Stimulated activated CD4-positive, alpha-beta T cell treated with anti-CD3 and anti-CD28 coated beads, Interleukin-2, amount 100 ng/mL, for 24 hours (primary cell): ENCODE data around the gene MYO1E.
"Not testable (repeated sequence)": the region's sequence is repeated elsewhere in the genome, so short reads cannot be mapped to it uniquely, and the experiment has no call there.

Source experiments
- DNase-seq, 2 donors: peaks; one replicate each; pipeline ENCODE4 v3.0.0-alpha.2; 2020

MYO1E gene

GRCh38 chr15:59349680-59350420 lies 22.8 kb downstream of the MYO1E start:
- peak in 1 of 2 donors; percentile 20 for DNase-seq

GRCh38 chr15:59347915-59348314 lies 24.8 kb downstream of the MYO1E start:
- DNase-seq: no peak

DNA sequence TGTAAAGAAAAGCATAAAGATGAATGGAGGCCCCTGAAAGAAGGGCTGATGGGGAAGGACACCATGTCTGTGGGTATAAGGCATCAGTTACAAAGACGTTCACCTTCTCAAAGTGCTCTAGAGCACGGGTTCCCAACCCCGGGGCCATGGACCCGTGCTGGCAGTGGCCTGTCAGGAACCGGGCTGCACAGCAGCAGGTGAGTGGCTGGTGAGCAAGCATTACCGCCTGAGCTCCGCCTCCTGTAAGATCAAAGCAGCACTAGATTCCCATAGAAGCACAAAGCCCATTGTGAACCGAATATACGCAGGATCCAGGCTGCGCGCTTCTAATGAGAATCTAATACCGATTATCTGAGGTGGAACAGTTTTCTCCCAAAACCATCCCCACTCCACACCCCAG lies 25.7 kb downstream of the MYO1E start:
- no peak for DNase-seq

DNA sequence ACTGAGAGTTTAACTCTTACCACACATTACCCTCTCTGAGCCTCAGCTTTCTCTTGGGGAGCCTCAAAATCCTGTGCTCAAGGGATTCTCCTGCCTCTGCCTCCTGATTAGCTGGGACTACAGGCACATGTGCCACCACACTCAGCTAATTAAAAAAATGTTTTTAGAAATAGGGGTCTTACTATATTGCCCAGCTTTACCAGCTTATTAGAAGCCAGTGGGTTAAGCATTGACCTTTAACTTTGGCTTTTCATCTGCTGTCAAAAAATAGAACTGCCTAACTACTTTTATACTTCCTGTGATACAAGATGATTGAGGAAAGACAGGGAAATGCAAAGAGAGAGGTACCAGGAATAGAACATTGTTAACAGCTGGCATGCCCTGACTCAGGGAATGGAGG lies 27.3 kb downstream of the MYO1E start:
- no peak for DNase-seq

- no peak for DNase-seq
Observed at GRCh38 chr15:59344311-59344710, 28.4 kb downstream of the MYO1E start.

- no peak for DNase-seq
Observed at GRCh38 chr15:59340325-59340724, 32.3 kb downstream of the MYO1E start.

DNA sequence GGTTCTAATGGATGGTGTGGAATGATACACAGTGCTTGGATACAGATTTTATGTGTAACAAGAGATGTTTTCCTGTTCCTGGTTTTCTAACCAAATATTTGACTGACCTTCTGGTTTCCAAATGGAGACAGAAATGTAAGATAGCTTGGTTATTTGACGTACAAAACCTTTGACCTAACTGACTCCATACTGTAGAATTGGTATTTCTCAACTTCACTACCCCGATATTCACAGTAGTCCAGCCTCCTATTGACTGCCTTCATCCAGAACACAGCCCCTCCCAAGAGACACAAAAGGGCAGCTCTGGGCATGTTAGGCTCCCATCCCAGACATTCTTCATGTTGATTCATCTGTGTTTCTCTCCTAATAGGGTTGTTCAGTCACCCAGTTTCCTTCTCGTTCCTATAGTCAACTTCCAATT lies 33.4 kb downstream of the MYO1E start:
- DNase-seq: no peak

- no peak for DNase-seq
Observed at GRCh38 chr15:59338414-59338813, 34.3 kb downstream of the MYO1E start.

- not testable (repeated sequence) for DNase-seq
Observed at GRCh38 chr15:59336725-59337124, 35.9 kb downstream of the MYO1E start.

DNA sequence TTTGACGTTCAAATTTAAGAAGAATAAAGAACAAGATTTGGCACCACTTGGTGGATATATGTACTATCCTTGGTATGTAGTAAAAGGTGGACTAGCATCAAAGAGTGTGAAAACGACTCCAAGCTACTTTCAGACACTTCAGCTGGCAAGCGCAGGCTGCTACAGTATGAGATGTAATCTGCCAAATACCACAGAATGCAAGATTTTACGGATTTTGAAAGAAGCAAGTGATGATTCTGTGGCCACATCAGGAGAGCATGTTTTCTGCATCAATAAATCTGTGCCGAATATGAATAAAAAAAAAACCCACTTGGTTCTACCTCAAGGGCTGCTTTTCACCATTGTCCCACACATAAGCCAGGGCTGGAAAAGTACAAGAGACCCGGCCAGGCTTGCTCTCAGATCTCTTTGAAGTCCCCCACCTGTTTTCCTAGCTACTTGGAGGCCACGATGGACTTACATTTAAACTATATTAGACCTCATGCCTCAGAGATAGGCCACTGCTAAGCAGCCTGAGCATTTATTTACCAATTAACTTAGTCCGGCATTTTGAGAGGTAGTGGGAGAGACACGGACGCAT lies 37.4 kb downstream of the MYO1E start:
- DNase-seq: no peak

DNA sequence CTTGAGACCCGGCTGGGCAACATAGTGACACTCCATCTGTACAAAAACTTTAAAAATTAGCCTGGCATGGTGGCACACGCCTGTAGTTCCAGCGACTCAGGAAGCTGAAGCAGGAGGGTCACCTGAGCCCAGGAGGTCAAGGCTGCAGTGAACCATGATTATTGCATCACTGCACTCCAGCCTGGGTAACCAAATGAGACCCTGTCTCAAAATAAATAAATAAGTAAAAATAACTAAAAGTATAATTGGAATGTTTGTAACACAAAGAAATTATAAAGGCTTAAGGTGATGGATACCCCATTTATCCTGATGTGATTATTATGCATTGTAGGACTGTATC lies 38.6 kb downstream of the MYO1E start:
- no peak for DNase-seq

- DNase-seq: no peak
Observed at GRCh38 chr15:59333401-59334075, 39.1 kb downstream of the MYO1E start.

GRCh38 chr15:59332009-59332408 lies 40.7 kb downstream of the MYO1E start:
- DNase-seq: no peak

- DNase-seq: no peak
Observed at GRCh38 chr15:59330649-59331048, 42.0 kb downstream of the MYO1E start.

DNA sequence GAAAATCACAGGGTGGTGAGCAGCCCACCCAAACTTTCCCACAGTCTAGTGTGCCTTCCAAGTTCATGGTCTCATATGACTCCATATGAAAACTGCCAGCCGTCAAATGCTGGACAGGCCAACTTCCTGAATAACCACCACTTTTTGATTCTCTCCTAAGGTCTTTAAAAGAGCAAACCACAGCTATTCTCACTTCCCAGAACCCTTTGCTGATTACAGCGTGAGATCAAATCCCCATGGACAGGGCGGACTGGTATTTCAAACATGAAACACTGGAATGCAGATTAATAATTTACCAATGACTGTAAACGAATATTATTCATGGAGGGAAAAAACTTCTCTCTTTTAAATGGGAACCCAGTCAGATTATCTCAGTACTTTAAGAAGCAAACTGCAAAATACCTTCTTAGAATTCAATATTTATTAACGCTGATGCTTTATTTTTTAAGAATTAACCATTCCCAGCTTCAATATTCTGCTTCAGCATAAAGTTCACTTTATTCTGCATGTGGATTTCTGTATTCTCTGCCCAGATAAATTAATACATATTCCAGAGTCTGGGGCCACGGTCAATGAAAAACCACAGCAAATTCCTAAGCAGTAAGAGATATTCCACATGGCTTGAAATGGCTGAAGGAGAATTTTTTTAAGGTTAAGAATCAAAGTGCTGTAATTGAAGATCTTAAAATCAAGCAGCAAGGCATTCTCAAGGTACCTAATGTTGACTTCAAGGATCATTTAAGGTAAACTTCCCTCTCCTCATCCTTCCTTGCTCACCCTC lies 42.9 kb downstream of the MYO1E start:
- DNase-seq: no peak

DNA sequence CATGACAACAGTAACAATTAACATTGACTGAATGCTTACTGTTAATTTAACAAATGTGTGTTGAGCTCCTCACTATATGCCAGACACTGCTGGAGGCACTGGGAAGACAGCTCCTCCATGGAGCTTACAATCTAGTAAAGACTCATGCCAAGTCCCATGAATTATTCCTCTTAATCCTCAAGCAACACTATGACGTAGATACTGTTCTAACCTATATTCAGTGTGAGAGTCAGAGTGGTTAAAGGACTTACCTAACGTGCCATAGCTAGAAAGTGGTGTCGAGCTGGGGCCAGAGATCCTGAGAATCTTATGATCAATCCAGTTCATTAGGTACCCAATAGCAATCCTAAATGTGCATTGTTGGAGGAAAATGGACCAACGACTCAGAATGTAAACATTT lies 43.6 kb downstream of the MYO1E start:
- DNase-seq: no peak

GRCh38 chr15:59327942-59328341 lies 44.7 kb downstream of the MYO1E start:
- no peak for DNase-seq

DNA sequence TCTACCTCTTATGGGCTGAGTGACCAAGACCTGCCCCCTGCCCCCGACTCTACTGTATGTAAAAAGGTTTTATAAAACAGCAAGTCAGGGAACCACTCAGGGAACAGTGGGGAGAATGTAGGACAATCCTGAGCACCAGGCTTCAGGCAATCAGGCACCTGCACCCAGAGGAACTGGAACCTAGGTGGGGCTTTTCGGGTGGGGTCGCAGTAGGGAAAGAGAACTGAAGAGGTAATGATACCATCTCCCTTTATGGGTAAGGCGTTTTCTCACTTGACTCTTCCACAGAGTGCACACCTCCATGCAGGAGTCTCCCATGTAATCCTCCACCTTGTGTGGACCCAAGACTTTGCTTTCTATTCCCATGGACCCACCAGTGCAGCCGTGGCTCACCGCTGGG lies 45.8 kb downstream of the MYO1E start:
- DNase-seq: no peak

GRCh38 chr15:59322056-59322759 lies 50.5 kb downstream of the MYO1E start:
- DNase-seq: no peak

DNA sequence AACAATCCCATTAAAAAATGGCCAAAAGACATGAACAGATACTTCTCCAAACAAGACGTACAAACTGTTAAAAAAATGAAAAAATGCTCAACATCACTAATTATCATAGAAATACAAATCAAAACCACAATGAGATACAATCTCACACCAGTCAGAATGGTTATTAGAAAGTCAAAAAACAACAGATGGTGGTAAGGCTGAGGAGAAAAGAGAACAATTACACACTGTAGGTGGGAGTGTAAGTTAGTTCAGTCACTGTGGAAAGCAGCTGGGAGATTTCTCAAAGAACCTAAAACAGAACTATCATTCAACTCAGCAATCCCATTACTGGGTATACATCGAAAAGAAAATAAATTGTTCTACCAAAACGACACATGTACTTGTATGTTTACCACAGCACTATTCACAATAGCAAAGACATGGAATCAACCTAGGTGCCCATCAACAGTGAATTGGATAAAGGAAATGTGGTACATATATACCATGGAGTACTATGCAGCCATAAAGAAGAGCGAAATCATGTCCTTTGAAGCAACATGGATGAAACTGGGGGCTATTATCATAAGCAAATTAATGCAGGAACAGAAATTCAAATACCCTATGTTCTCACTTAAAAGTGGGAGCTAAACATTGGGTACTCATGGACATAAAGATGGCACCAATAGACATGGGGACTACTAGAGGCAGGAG lies 51.5 kb downstream of the MYO1E start:
- no peak for DNase-seq

DNA sequence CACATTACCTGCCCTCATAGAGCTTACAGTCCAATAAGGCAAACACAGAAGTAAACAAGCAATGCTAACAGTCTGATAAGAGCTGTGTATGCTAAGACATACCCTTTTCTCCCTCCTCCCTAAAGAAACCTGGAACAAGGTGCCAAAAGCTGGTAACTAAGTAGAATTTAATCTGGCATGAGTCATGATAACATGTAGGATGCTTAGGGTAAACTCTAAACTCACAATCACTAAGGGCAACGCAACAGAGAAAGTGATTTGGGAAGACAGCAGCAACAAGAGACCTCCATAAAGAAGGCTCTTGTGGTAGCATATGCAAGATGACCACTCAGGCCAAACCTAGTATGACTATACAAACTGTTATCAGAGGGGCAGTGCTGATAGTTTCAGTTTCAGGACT lies 55.5 kb downstream of the MYO1E start:
- DNase-seq: no peak

- DNase-seq: no peak
Observed at GRCh38 chr15:59315914-59316451, 56.7 kb downstream of the MYO1E start.
